Activated T-cell treated with anti-CD3 and anti-CD28 coated beads, Interleukin-2, amount 50 U/mL, for 1 hour (primary cell): Measurements from ENCODE around the gene LOXHD1.

ENCODE experiments used
- DNase-seq: peaks from one replicate; pipeline ENCODE4 v3.0.0-alpha.2; 2020

The LOXHD1 gene

DNA sequence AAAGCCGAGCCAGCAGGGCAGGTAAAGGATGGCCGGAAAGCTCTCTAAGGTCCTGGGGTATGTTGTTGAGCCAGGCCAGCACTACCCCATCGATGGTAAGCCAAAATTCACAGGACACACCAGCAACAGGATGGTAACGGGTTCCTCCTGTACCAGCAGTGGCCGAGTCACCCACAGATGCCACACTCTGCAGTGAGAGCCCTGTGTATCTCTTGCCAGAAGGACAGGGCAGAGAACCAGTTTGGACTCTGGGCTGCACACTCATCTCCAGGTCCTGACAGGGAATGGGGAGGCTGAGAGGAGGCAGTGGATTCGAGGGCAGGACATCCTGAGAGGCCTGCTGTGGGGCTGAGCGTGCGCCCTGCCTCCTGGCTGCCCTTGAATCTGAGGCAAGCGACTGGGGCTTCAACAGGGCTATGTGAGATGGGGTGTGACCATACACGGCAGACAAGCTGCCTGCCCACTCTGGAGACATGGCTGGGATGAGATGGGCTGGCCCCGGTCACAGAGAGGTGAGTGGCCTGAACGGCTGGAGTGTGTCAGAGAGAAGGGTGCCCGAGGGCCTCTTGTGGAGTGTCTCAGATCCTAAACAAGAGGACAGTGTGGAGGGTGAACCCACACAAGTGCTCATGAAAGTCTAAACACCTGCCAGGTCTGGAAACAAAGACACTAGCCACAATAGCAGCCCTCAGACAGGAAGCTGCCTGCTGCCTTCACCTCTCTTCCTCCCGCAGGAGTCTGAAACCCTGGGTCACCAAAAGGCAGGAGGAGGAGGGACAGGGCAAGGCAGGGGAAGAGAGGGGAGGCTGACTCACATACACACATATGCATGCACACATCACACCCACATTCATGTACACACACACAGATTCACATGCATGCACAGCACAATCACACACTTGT is 182.3 kb downstream of the LOXHD1 start:
- no peak for DNase-seq

DNA sequence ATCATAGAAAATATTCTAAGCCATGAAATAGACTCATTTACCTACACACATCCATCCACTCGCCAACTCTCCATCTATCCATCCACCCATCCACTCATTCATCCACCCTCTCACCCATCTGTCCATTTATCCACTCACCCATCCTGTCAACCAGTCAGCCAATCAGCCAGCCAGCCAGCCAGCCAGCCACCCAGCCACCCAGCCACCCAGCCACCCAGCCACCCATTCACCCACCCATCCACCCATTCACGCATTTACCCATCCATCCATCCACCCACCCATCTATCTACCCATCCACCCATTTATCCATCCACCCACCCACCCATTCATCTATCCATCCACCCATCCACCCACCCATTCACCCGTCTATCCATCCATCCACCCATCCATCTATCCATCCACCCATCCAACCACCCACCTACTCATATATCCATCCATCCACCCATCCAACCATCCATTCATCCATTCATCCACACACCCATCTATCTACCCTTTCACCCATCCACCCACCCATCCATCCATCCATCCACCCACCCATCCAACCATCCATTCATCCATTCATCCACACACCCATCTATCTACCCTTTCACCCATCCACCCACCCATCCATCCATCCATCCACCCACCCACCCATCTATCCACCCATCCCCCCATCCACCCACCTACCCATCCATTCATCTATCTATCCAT is 185.1 kb downstream of the LOXHD1 start:
- no peak for DNase-seq

- DNase-seq = no peak
Observed at GRCh38 chr18:46470714-46471113, 186.3 kb downstream of the LOXHD1 start.

DNA sequence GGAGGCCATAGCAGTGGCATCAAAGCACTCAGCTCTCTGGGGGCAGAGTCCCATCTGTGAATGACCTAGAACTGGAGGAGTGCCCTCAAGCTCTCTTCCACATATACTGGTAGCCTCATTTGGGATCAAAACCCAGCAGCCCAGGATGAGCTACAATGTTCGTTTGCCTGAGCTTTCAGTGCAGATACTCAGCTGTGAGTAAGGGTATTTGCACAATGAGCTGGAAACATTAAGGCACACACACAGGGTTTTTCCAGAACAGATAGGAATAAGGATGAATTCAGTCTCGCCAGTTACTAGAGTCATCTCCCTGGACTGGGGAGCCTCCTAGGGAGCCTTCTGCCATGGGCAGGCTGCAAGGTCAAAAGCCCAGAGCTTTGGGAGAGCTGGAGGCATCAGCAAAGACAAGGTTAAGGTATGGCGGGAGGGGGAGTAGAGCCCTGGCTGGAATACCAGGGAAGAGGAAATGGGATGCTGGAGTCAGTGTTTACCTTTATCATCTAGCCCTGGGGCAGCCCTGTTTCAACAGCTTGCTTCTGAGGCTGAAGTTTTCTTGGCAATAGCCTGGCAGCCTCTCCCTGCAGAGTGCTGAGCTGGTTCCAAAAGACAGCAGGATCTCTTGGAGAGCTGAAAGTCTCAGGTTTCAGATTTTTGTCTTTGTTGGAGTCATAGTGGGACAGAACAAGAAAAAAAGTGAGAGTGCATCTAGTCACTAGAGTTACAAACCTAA is 187.7 kb downstream of the LOXHD1 start:
- DNase-seq = no peak

- no peak for DNase-seq
Observed at GRCh38 chr18:46468426-46469180, 188.4 kb downstream of the LOXHD1 start.

DNA sequence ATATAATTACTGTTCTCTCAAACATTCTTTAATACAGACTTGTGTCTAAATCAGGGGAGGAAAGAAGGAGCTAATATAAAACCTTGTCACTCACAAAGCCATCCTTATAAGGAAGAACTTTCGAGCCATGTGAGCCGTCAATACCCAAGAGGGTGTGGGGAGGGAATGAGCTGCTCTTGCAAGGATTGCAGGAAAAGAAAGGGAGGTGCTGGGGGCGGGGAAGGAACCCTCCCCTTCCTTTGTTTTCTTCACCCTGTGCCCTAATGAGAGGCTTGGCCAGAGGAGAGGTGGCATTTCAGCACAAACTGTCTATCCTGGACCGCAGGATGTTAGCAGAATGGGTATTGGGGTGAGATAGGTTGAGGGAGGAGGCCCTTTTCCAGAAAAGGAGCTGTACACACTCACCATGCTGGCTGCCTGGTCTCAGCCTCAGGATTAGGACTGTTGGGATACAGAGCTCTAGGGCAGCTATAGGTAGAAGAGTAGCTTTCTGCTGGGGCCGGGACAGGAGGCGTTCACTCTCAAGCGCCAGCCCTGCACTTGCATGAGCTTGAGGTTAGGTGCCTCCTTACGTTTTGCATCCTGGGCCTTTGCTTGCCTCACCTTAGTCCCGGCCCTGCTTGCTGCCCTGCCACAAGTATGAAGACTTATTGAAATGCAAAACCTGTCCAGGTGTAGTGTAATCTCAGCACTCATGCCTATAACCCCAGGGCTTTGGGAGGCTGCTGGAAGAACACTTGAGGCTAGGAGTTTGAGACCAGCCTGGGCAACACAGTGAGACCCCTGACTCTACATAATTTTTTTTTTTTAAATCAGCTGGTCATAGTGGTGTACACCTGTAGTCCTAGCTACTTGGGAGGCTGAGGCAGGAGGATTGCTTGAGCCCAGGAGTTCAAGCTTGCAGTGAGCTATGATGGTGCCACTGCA is 190.5 kb downstream of the LOXHD1 start:
- DNase-seq = no peak

DNA sequence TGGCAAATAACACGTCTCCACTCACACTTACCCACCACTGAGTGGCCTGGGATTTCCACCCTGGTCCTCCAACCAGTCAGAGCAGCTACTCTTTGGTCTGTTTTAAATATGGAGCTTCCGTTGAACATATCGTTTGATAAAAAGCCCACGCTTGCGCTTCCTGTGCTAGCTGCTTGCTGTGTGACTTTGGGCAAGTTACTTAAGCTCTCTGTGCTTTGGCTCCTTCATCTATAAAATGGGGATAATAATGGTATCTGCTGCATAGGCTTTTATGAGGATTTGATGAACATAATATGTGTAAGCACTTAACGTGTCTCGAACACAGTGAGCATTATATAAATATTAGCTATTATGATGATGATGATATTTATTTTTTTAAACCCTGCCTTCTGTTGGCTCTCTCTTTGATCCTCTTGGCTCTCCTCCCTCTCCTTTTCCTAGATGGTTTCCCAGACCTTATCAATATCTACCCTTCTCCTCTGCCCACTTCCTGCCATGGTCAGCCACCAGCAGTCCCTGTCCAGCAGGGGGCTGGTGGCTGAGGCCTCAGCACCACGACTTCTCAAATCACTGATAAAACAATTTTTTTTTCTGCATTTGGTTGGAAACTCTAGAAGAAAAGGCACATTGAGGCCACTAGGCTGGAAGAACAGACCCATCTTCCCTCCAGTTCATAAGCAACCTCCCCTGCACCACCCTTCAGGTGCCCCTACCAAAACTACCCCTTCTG is 191.9 kb downstream of the LOXHD1 start:
- no peak for DNase-seq

DNA sequence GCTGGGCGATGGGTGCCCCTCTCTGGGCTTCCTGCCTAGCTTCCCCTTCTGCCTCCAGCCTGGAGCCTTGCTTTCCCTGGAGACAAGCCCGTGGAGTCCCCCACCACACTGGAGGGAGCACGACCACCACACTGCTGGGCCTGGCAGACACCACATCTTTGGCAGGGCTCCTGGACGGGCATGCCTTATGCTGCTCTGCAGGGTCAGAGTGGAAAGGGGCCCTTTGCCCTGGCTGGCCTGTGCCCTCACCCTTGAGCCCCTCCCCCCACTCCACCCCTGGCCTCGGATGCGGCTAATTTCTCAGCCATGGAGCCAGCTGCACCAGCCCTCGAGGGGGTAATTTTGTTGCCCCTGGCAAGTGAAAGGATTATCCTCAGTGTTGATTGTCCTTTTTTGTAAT is 194.5 kb downstream of the LOXHD1 start:
- no peak for DNase-seq

DNA sequence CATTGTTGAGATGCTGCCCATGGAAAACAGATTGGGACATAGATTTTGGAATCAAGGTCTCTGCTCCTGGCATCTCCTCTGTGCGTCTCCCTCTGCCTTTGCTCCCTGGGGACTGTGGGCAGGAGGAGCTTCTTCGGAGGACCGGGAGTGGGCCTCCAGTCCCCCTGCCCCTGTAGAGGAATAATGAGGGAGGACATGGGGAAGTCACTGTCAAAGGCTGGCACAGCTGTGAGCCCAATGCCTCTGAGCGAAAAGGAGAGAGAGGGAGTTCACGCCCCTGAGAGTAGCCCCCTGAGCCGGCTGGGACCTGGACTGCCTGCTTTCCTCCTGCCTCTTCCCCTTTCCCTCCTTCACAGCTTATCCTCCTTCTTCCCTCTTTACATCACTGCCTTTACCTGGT is 195.0 kb downstream of the LOXHD1 start:
- DNase-seq = no peak

- no peak for DNase-seq
Observed at GRCh38 chr18:46460754-46461153, 196.3 kb downstream of the LOXHD1 start.

DNA sequence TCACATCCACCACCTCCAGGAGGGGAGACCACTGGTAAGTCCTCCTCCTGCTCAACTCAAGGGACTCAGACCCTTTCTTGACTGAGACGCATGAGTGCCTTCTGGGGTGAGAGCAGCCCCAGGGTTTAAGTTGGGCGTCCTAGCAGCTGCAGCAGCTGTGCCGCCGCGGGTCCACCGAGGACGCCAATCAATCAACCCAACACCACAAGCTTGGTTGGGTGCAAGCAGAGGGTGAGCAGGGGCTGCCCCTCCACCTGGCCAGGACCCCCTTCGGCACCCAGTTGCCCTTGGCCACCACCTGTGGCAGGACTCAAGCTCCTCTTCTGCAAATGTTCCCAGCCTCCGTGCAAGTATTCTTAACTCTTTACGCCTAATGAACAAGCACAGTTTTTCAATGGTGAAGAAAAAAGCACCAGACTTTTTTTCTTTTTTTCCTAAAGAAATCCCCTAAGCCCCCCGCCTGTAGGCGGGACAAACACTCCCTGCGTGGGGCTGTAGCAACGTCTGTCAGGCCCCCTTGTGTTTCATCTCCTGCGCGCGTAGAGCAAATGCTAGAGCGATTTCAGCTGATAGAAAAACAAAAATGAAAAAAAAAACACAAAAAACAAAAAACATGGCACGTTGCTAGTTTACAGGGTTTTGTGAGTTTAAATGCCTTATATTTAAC is 197.1 kb downstream of the LOXHD1 start:
- no peak for DNase-seq

DNA sequence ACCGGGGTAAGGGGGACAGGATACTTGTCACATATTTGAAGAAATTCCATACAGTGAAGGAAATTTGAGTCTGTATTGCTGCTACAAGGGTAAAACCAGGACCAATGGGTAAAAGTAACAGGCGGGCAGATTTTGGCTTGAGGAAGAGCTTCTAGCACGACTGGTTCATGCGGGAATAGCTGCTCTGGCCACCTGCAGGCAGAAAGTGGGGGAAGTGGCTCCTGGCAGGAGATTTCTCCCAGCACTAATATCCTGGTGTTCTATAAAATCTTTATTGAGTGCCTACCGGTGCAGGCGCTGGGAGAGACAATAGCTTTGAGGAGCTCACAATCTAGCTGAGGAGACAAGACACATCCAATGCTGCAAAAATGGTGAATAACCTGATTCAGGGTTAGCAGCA is 198.5 kb downstream of the LOXHD1 start:
- DNase-seq = no peak

DNA sequence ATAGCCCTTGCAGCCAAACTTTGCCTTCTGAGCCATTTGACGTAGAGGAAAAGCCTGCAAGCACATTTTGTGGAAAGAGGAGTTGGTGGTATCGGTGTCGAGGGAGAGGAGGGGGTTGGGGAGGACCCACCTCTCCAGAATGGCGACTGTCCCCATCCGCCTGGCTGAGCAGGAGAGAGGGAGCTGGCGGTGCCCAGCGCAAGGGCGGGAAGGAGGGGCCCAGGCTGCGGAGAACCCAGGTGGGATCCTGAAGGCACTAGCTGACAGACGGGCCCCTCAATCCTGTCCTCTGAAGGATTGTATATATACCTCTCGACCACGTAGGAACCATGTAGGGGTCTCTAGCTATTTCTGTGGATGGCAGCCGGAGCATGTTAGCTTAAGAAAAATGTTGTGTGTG is 200.3 kb downstream of the LOXHD1 start:
- DNase-seq = no peak

- DNase-seq = no peak
Observed at GRCh38 chr18:46452820-46453219, 204.2 kb downstream of the LOXHD1 start.

DNA sequence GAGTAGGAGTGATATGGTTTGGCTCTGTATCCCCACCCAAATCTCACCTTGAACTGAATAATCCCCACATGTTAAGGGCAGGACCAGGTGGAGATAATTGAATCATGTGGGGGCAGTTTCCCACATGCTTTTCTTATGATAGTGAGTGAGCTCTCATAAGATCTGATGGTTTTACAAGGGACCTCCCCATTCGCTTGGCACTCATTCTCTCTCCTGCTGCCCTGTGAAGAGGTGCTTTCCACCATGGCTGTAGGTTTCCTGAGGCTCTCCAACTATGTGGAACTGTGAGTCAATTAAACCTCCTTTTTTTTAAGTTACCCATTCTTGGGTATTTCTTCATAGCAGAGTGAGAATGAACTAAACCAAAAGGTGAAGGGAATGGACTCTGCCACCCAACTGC is 207.5 kb downstream of the LOXHD1 start:
- no peak for DNase-seq

GRCh38 chr18:46449033-46449432 is 208.0 kb downstream of the LOXHD1 start:
- DNase-seq = no peak

- DNase-seq = no peak
Observed at GRCh38 chr18:46448347-46448746, 208.7 kb downstream of the LOXHD1 start.

GRCh38 chr18:46447792-46448191 is 209.2 kb downstream of the LOXHD1 start:
- no peak for DNase-seq

DNA sequence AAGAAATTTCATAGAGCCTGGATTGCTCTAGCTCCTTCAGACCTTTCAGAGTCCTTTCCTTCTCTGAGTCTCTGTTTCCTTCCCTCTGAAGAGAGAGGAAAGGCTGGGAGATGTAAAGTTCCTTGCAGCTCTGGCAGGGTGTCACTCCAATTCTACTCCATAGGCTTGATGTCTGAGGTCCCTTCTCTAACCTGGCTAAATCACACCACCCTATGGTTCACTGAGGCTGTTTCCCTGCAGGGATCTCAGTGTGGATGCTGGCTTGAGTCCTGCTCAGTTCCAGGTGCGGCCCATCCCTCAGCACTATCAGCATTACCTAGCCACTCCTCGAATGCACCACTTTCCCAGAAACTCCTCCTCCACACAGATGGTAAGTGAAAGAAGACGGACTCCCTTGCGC is 209.7 kb downstream of the LOXHD1 start:
- no peak for DNase-seq

DNA sequence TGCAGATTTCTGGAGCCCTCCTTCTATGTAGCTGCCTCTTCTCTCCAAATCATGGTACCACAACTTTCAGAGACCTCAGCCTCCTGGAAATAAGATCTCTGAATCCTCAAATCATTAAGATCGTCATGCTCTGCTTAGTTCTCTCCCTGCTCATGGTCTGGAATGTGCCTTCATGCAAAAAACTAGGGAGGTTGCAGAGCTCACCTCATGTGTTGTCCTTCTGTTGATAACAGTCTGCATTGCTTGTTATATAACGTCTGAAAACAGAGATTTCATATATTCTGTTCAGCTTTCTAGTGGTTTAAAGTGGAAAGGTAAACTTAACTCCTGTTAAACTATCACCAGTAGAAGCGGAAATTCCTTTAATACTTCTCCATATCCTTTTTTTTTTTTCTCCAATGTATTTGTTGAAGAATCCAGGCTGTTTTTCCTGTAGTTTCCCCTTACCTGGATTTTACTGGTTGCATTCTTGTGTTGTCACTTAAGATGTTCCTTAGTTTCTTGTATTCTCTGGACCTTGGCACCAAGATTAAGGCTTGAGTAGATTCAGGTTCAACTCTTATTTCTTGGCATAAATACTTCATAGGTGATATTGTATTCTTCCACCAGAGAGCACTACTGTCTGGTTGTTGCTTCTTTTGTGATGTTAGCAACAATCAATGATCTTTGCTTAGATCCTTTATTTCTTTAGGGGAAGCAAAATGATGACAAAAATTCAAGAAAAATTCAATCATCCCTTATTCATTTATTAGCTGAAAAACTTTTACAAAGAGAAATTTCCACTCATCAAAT is 211.3 kb downstream of the LOXHD1 start:
- no peak for DNase-seq
